Lung (tissue), 12 donors: Measurements from ENCODE around the gene ADCY1. TPM values are rescaled to one million over a fixed set of nuclear protein-coding genes. Genes with fewer than 3 reads are reported as not detected.

Source experiments
- ATAC-seq: fragments of 200-7000 bp; cut with Tn5 transposase; one replicate; pipeline ENCODE4 v1.9.1; 2020; ENCODE audit warnings: moderate number of reproducible peaks; ENCODE audit not compliant: insufficient read depth, low FRiP score
- DNase-seq, 3 donors: peaks; one replicate each; pipeline ENCODE4 v3.0.0-alpha.2; 2013 to 2017
- H3K27ac ChIP-seq, 2 donors: one replicate each; pipeline ENCODE4 v1.5.1; 2013; ENCODE audit warnings: mild to moderate bottlenecking in 2 of 2, moderate library complexity in 2 of 2, control low read depth in 1 of 2, inconsistent platforms in 1 of 2, low read depth in 1 of 2, low read length in 1 of 2
- H3K27me3 ChIP-seq, 3 donors: one replicate each; pipeline ENCODE4 v1.5.1; 2013; ENCODE audit warnings: low read length in 2 of 3; ENCODE audit not compliant: control insufficient read depth in 3 of 3, insufficient read depth in 3 of 3
- H3K36me3 ChIP-seq, 4 donors: one replicate each; pipeline ENCODE4 v1.5.1; 2013; ENCODE audit warnings: low read length in 4 of 4, mild to moderate bottlenecking in 1 of 4, moderate library complexity in 1 of 4; ENCODE audit not compliant: control insufficient read depth in 4 of 4, insufficient read depth in 4 of 4
- H3K4me1 ChIP-seq, 5 donors: one replicate each; pipeline ENCODE4 v1.5.1; 2013; ENCODE audit warnings: low read length in 5 of 5, mild to moderate bottlenecking in 2 of 5, moderate library complexity in 1 of 5; ENCODE audit not compliant: control insufficient read depth in 5 of 5, insufficient read depth in 5 of 5
- H3K4me3 ChIP-seq: one replicate; pipeline ENCODE4 v1.5.1; 2013; ENCODE audit warnings: mild to moderate bottlenecking, control low read depth, moderate library complexity
- H3K9ac ChIP-seq, 2 donors: one replicate each; pipeline ENCODE4 v1.5.1; 2013; ENCODE audit warnings: low read length in 2 of 2, control low read depth in 1 of 2; ENCODE audit not compliant: insufficient read depth in 1 of 2
- H3K9me3 ChIP-seq, 4 donors: one replicate each; pipeline ENCODE4 v1.5.1; 2013; ENCODE audit warnings: low read length in 3 of 4, mild to moderate bottlenecking in 1 of 4, moderate library complexity in 1 of 4; ENCODE audit not compliant: control insufficient read depth in 4 of 4, insufficient read depth in 3 of 4
- WGBS, 2 donors: extraction: QIAGEN DNeasy Blood & Tissue Kit; methylation state at CpG; one replicate each; pipeline ENCODE4 v1.1.7; 2013; 5-methylcytosine and 5-hydroxymethylcytosine counted together
- polyA plus RNA-seq, 2 donors: library from polyadenylated mRNA; stranded (reverse); fragments of 200-250 nt; gene quantifications; one replicate each; pipeline ENCODE4 v1.2.1, GENCODE V29; 2013
- total RNA-seq, 2 donors: library from RNA; depleted of rRNA in 1 of 2; stranded (reverse); fragments of >200 nt in 1 of 2; gene quantifications; one replicate each; pipeline ENCODE4 v1.2.1, GENCODE V29; 2014 to 2021
- TF ChIP-seq, protein P1 (sequence below): IDR thresholded peaks from 2 replicates; pipeline ENCODE4 v1.5.1; 2012; ENCODE audit warnings: mild to moderate bottlenecking; ENCODE audit errors: control extremely low read depth, extremely low read depth
- donor health status: control.
- donor health status: control.
- donor health status: Bipolar disorder and iron deficiency.
- donor health status: healthy.
- donor health status: DM: yes; HTN: yes; CAD: no.

Gene ADCY1
- total and polyA plus RNA-seq, 4 donors = 0.14 to 1.8 (median 0.28) TPM

DNA sequence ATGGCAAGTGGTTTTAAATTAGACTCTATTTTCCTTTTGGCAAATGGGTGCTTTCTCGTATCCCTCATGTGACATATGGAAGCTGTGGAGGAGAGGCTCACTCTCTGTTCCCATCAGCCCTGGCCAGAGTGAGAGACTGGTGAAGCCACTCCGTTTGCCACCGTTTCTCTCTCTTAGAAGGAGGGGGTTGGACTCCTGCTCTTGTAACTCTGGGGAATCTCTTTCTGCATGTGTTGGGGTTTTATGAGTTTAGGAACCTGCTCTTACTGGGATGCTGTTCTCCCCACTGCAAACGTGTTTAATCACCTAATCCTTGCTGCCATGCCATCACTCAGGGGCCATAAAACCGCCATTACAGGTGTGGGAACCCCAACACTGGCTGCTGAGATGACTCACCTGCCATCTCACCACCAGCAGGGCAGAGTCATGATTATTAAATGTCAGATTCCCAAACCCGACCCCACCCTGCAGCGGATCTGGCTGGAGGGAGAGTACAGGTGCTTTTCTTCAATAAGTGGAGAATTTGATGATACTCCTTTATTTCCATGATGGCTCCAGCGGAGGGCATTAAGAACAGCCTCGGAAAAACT, 103.2 kb downstream of the ADCY1 start:
- no peak for DNase-seq

DNA sequence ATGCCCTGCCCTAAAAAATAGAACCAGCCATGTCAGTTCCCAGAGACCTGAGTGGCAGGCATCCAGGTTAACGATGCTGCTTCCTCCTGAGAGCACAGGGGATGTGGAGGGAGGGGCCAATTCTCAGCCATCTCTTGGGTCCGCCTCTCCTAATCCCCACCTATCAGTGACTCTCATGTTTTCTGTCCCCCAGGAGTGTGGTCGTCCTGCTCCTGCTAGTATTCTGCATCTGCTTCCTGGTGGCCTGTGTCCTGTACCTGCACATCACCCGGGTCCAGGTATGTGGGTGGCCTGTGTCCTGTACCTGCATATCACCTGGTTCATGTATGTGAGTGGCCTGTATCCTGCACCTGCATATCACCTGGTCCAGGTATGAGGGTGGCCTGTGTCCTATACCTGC, 105.3 kb downstream of the ADCY1 start:
- Histone ChIP-seq H3K27ac (no peak overlapping the region), H3K9ac (no peak overlapping the region), H3K27me3 (no peaks in the 10 kb centered on the region), H3K4me3 (no peak overlapping the region), H3K36me3 (no peaks in the 10 kb centered on the region), H3K9me3 (peaks cover 0 to 3% (median 0%) of the 10 kb centered on the region in 4 donors), H3K4me1 (no peaks in the 10 kb centered on the region)
- TF ChIP-seq, protein P1, sequence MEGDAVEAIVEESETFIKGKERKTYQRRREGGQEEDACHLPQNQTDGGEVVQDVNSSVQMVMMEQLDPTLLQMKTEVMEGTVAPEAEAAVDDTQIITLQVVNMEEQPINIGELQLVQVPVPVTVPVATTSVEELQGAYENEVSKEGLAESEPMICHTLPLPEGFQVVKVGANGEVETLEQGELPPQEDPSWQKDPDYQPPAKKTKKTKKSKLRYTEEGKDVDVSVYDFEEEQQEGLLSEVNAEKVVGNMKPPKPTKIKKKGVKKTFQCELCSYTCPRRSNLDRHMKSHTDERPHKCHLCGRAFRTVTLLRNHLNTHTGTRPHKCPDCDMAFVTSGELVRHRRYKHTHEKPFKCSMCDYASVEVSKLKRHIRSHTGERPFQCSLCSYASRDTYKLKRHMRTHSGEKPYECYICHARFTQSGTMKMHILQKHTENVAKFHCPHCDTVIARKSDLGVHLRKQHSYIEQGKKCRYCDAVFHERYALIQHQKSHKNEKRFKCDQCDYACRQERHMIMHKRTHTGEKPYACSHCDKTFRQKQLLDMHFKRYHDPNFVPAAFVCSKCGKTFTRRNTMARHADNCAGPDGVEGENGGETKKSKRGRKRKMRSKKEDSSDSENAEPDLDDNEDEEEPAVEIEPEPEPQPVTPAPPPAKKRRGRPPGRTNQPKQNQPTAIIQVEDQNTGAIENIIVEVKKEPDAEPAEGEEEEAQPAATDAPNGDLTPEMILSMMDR = no peak
- WGBS, 2 donors = 75% methylated on average over 4 of the region's 4 CpGs
- ATAC-seq (no peak), DNase-seq (no peak)

More for the DNA sequence above, 103.2 kb downstream of the ADCY1 start:
- Histone ChIP-seq H3K27me3 (no peaks in the 10 kb centered on the region), H3K9me3 (peaks cover 0 to 3% (median 0%) of the 10 kb centered on the region in 4 donors), H3K9ac (no peak overlapping the region), H3K4me3 (no peak overlapping the region), H3K4me1 (no peaks in the 10 kb centered on the region), H3K36me3 (no peaks in the 10 kb centered on the region), H3K27ac (no peak overlapping the region)
- WGBS, 2 donors = 89 to 92% methylated on average over 9 of the region's 9 CpGs
- TF ChIP-seq, protein P1 = no peak
- ATAC-seq = no peak

DNA sequence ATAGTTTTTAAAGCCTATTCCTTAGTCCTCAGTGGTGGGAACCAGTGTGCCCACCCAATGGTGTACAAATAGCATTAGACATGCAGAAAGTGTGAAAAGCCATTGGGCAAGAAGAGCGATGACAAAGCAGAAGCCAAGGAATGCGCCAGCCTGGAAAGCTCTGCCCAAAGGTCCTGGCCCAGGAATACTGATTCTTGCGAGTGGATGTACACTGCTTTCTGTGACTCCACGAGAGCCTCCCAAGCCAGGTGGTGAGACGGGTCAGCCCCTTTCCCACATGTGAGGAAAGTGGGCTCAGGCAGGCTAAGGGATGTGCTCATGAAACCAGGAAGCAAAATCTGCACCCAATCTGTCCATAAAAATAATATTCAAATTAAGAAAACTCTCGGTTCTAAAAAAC, 106.6 kb downstream of the ADCY1 start:
- Histone ChIP-seq H3K9me3 (peaks cover 0 to 3% (median 0%) of the 10 kb centered on the region in 4 donors), H3K27ac (no peak overlapping the region), H3K4me1 (peaks cover 0 to 1% (median 0%) of the 10 kb centered on the region in 5 donors), H3K36me3 (no peaks in the 10 kb centered on the region), H3K4me3 (no peak overlapping the region), H3K27me3 (no peaks in the 10 kb centered on the region), H3K9ac (no peak overlapping the region)
- no peak for ATAC-seq
- DNase-seq = no peak
- TF ChIP-seq, protein P1 = no peak
- 93 to 96% methylated on average over 6 of the region's 6 CpGs for WGBS, 2 donors
